ENCODE measurements around the gene CD151. TPM values are rescaled to one million over a fixed set of nuclear protein-coding genes. Genes with fewer than 3 reads are reported as not detected.
A peak's percentile ranks its signal among the peaks of the same experiment; 100 is the strongest.

Gene CD151
- total and polyA plus RNA-seq, 2 experiments from 2014 or later, result 62.9 to 109 TPM

GRCh38 chr11:803467-803742 is 29.3 kb upstream of the CD151 start:
- Mint-ChIP-seq H3K36me3 (ENCODE audit: low read depth) (peaks cover 2% of the 10 kb centered on the region; the same call in 1 of the 3 replicates), H3K4me1 (peaks cover 7% of the 10 kb centered on the region; the same call in 2 of the 3 replicates), H3K27me3 (ENCODE audit: insufficient read depth, low read depth, poor library complexity) (peaks cover 16% of the 10 kb centered on the region), H3K4me3 (peak overlapping the region; percentile 76; the same call in 1 of the 3 replicates), H3K27ac (no peak overlapping the region), H3K9me3 (no peaks in the 10 kb centered on the region)
- no peak overlapping the region for H3K4me2 ChIP-seq
- H3K27ac ChIP-seq (ENCODE audit: low read depth), result no peak overlapping the region
- no peaks in the 10 kb centered on the region for H3K36me3 ChIP-seq (ENCODE audit: insufficient read depth)
- H2AFZ ChIP-seq, result no peak overlapping the region
- H3F3A ChIP-seq (replicated peaks; ENCODE audit: low read depth), result peaks cover 24% of the 10 kb centered on the region; the same call in 1 of the 2 replicates
- H3K79me2 ChIP-seq (replicated peaks; ENCODE audit: insufficient read depth), result peaks cover 11% of the 10 kb centered on the region
- no peaks in the 10 kb centered on the region for H3K9me2 ChIP-seq (ENCODE audit: insufficient read depth)
- no peak for ATAC-seq
- DNase-seq (ENCODE audit: low spot score), result no peak
- no peak overlapping the region; the same call in 1 of the 2 replicates for H3K4me3 ChIP-seq
- no peaks in the 10 kb centered on the region for H3K27me3 ChIP-seq (ENCODE audit: insufficient read depth)
- H4K20me1 ChIP-seq (replicated peaks; ENCODE audit: insufficient read depth), result no peaks in the 10 kb centered on the region
- H3K4me1 ChIP-seq (ENCODE audit: insufficient read depth), result peaks cover 7% of the 10 kb centered on the region; the same call in 1 of the 2 replicates
- TF ChIP-seq ETS1 (IDR thresholded peaks at IDR 0.05) (no peak), ZNF114 (CRISPR knock-in tag; IDR thresholded peaks at IDR 0.05) (no peak), REST (IDR thresholded peaks at IDR 0.05; ENCODE audit: unreplicated experiment) (no peak), NANOG (IDR thresholded peaks at IDR 0.05; ENCODE audit: borderline replicate concordance) (no peak), EZH2 (IDR thresholded peaks at IDR 0.05; ENCODE audit: low read depth, unreplicated experiment) (no peak), CREB1 (CRISPR knock-in tag; IDR thresholded peaks at IDR 0.05; ENCODE audit: low read depth) (no peak)

GRCh38 chr11:803770-804598 is 28.8 kb upstream of the CD151 start:
- Mint-ChIP-seq H3K27ac (no peak overlapping the region; the same call in 1 of the 2 replicates), H3K4me1 (peaks cover 7% of the 10 kb centered on the region; the same call in 2 of the 3 replicates), H3K4me3 (peak overlapping the region; percentile 76), H3K27me3 (ENCODE audit: insufficient read depth, low read depth, poor library complexity) (peaks cover 20% of the 10 kb centered on the region), H3K9me3 (no peaks in the 10 kb centered on the region), H3K36me3 (ENCODE audit: low read depth) (peaks cover 2% of the 10 kb centered on the region; the same call in 1 of the 3 replicates)
- H2AFZ ChIP-seq, result no peak overlapping the region
- H3K9me2 ChIP-seq (ENCODE audit: insufficient read depth), result no peaks in the 10 kb centered on the region
- no peak for DNase-seq (ENCODE audit: low spot score)
- peaks cover 17% of the 10 kb centered on the region for H3K79me2 ChIP-seq (replicated peaks; ENCODE audit: insufficient read depth)
- no peaks in the 10 kb centered on the region for H3K36me3 ChIP-seq (ENCODE audit: insufficient read depth)
- H3K27ac ChIP-seq (ENCODE audit: low read depth), result no peak overlapping the region
- peaks cover 22% of the 10 kb centered on the region; the same call in 1 of the 2 replicates for H3F3A ChIP-seq (replicated peaks; ENCODE audit: low read depth)
- H3K27me3 ChIP-seq (ENCODE audit: insufficient read depth), result no peaks in the 10 kb centered on the region
- peak overlapping the region; percentile 96 for H3K4me2 ChIP-seq
- H3K4me3 ChIP-seq, result peak overlapping the region; percentile 74
- TF ChIP-seq JUNB (IDR thresholded peaks at IDR 0.05; ENCODE audit: unreplicated experiment) (no peak), NANOG (IDR thresholded peaks at IDR 0.05; ENCODE audit: borderline replicate concordance) (no peak), STAT1 (IDR thresholded peaks at IDR 0.05; ENCODE audit: unreplicated experiment) (no peak)
- no peaks in the 10 kb centered on the region for H4K20me1 ChIP-seq (replicated peaks; ENCODE audit: insufficient read depth)
- H3K4me1 ChIP-seq (ENCODE audit: insufficient read depth), result peaks cover 7% of the 10 kb centered on the region; the same call in 1 of the 2 replicates
- peak; percentile 0; the same call in 1 of the 3 replicates for ATAC-seq
